NCI-H1694 treated with DMSO at 0.1 percent for 48 hours (cell line): ENCODE measurements around the gene ADA.
A peak's percentile ranks its signal among the peaks of the same experiment; 100 is the strongest.

Experiments used
- DNase-seq: peaks from one replicate; lab custom pipeline; 2025; lab: John Stamatoyannopoulos, UW

The ADA gene

GRCh38 chr20:44624152-44624551 lies 27.3 kb downstream of the ADA start:
- DNase-seq, result no peak

GRCh38 chr20:44622501-44623270 lies 28.8 kb downstream of the ADA start:
- no peak for DNase-seq

GRCh38 chr20:44621939-44622338 lies 29.6 kb downstream of the ADA start:
- no peak for DNase-seq

GRCh38 chr20:44621325-44621724 lies 30.2 kb downstream of the ADA start:
- no peak for DNase-seq

- no peak for DNase-seq
Measured at GRCh38 chr20:44620030-44620429, 31.5 kb downstream of the ADA start.

- DNase-seq, result no peak
Measured at GRCh38 chr20:44619294-44619693, 32.2 kb downstream of the ADA start.

- DNase-seq, result no peak
Measured at GRCh38 chr20:44618318-44618731, 33.2 kb downstream of the ADA start.

- no peak for DNase-seq
Measured at GRCh38 chr20:44616604-44616964, 34.9 kb downstream of the ADA start.

- DNase-seq, result no peak
Measured at GRCh38 chr20:44615876-44616603, 35.5 kb downstream of the ADA start.

- DNase-seq, result no peak
Measured at GRCh38 chr20:44615169-44615791, 36.2 kb downstream of the ADA start.

- DNase-seq, result no peak
Measured at GRCh38 chr20:44614525-44614924, 37.0 kb downstream of the ADA start.

- no peak for DNase-seq
Measured at GRCh38 chr20:44613575-44613974, 37.9 kb downstream of the ADA start.

GRCh38 chr20:44610313-44610962 lies 41.1 kb downstream of the ADA start:
- no peak for DNase-seq

- peak; percentile 72 for DNase-seq
Measured at GRCh38 chr20:44609516-44610312, 41.8 kb downstream of the ADA start.

GRCh38 chr20:44609006-44609515 lies 42.4 kb downstream of the ADA start:
- DNase-seq, result no peak

GRCh38 chr20:44606725-44607441 lies 44.6 kb downstream of the ADA start:
- DNase-seq, result no peak

- DNase-seq, result no peak
Measured at GRCh38 chr20:44603327-44603726, 48.2 kb downstream of the ADA start.

- no peak for DNase-seq
Measured at GRCh38 chr20:44601801-44602204, 49.7 kb downstream of the ADA start.

GRCh38 chr20:44601236-44601671 lies 50.2 kb downstream of the ADA start:
- DNase-seq, result no peak

- no peak for DNase-seq
Measured at GRCh38 chr20:44600758-44601201, 50.7 kb downstream of the ADA start.

GRCh38 chr20:44600301-44600700 lies 51.2 kb downstream of the ADA start:
- DNase-seq, result no peak
